Esophagus squamous epithelium (tissue), 4 donors: ENCODE results near the gene HLA-E.

Experiments used
- POLR2A ChIP-seq, 4 donors: fragments of 450-650 bp; IDR thresholded peaks; one replicate each; pipeline ENCODE4 v1.6.1; 2017; ENCODE audit warnings: antibody characterized with exemption in 4 of 4, mild to moderate bottlenecking in 4 of 4, moderate library complexity in 3 of 4
- TF ChIP-seq, protein P1 (sequence below), 6 experiments: fragments of 450-650 bp in 4 of 6; fragments of 200-600 bp in 2 of 6; sonication (generic) in 2 of 6; IDR thresholded peaks; one replicate each; pipeline ENCODE4 v1.5.1; 2016 to 2019; ENCODE audit warnings: antibody characterized with exemption in 6 of 6, mild to moderate bottlenecking in 4 of 6, moderate library complexity in 4 of 6

DNA sequence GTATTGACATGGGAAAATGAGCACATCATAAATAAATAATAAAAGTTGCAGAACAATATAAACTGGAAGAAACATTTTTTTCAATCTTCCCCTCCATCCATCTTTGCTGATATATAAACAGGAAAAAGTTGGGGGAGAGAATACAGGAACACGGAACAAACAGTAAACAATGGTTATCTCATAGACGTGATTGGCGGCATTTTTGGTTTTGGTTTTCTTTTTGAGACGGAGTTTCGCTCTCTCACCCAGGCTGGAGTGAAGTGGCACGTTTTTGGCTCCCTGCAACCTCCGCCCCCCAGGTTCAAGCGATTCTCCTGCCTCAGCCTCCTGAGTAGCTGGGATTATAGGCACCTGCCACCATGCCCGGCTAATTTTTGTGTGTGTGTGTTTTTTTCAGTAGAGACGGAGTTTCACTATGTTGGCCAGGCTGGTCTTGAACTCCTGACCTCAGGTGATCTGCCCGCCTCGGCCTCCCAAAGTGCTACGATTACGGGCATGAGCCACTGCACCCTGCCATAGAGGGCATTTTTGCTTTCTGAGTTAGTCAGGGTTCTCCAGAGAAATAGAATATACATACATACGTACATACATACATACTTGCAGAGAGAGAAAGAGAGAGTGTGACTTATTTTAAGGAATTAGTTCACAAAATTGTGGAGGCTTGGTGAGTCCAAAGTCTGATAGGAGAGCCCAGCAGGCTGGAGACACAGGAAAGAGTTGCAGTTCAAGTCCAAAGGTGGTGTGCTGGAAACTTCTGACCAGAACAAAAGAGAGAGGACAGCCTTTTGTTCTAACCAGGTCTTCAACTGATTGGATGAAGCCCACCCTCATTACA lies 44.4 kb downstream of the HLA-E start:
- TF ChIP-seq, protein P1, sequence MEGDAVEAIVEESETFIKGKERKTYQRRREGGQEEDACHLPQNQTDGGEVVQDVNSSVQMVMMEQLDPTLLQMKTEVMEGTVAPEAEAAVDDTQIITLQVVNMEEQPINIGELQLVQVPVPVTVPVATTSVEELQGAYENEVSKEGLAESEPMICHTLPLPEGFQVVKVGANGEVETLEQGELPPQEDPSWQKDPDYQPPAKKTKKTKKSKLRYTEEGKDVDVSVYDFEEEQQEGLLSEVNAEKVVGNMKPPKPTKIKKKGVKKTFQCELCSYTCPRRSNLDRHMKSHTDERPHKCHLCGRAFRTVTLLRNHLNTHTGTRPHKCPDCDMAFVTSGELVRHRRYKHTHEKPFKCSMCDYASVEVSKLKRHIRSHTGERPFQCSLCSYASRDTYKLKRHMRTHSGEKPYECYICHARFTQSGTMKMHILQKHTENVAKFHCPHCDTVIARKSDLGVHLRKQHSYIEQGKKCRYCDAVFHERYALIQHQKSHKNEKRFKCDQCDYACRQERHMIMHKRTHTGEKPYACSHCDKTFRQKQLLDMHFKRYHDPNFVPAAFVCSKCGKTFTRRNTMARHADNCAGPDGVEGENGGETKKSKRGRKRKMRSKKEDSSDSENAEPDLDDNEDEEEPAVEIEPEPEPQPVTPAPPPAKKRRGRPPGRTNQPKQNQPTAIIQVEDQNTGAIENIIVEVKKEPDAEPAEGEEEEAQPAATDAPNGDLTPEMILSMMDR (IDR thresholded peaks at IDR 0.05) = no peak
- TF ChIP-seq POLR2A (IDR thresholded peaks at IDR 0.05) = no peak
